ENCODE data around the gene JUN. TPM values are rescaled to one million over a fixed set of nuclear protein-coding genes. Genes with fewer than 3 reads are reported as not detected.

Gene JUN
- total RNA-seq, 1 donor from 2014 or later, result 89.6 TPM

DNA sequence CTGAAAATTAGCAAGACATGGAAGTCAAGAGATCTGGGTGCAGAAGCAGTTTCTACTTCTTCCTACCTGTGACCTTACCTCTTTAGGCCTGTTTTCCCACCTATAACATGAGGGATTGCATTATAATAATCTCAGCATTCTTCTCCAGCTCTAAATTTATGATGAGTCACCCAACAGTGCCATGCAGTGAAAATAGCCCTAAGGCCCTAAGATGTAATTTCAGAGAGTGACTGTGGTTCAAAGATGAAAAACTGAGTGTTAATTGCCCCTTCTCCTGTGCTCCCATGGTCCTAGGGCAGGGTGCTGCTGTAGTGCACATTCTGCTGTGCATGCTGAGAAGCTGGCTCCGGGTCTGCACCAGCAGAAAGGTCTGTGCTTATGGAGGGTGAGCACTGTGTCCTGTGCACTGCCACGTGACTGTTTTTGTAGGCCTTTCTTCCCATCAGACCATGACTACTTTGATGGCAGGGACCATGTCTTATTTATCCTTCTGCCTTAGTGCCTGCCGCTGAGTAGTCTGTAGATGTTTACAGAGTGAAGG, 29.7 kb downstream of the JUN start:
- TF ChIP-seq, protein P1, sequence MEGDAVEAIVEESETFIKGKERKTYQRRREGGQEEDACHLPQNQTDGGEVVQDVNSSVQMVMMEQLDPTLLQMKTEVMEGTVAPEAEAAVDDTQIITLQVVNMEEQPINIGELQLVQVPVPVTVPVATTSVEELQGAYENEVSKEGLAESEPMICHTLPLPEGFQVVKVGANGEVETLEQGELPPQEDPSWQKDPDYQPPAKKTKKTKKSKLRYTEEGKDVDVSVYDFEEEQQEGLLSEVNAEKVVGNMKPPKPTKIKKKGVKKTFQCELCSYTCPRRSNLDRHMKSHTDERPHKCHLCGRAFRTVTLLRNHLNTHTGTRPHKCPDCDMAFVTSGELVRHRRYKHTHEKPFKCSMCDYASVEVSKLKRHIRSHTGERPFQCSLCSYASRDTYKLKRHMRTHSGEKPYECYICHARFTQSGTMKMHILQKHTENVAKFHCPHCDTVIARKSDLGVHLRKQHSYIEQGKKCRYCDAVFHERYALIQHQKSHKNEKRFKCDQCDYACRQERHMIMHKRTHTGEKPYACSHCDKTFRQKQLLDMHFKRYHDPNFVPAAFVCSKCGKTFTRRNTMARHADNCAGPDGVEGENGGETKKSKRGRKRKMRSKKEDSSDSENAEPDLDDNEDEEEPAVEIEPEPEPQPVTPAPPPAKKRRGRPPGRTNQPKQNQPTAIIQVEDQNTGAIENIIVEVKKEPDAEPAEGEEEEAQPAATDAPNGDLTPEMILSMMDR (conservative IDR thresholded peaks at IDR 0.05; ENCODE audit: low read depth, low read length), result no peak
- no peak for DNase-seq (ENCODE audit: low read depth)
- no peak overlapping the region for H3K4me3 ChIP-seq (ENCODE audit: low read depth, low read length)

DNA sequence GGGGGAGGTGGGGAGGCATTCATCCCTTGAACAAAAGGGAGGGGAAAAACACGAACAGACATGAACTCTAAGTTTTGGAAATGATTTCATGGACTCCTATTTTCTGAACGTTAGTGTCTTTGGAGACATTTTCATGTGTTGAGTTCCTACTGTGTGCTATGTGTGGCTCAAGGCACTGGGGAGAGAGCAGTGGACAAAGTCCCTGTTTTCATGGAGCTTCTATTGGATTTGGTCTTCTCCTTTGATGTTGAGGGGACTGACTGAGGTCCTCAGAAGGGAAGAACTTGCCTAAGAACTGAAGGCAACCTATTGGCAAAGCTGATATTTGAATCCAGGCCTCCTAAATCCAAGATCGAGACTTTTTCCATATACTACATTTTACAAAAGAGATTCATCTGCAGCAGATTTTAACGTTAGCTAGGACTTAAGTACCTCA, 30.4 kb downstream of the JUN start:
- DNase-seq (ENCODE audit: low read depth), result no peak
- no peak overlapping the region for H3K4me3 ChIP-seq (ENCODE audit: low read depth, low read length)
- TF ChIP-seq, protein P1 (conservative IDR thresholded peaks at IDR 0.05; ENCODE audit: low read depth, low read length), result no peak

DNA sequence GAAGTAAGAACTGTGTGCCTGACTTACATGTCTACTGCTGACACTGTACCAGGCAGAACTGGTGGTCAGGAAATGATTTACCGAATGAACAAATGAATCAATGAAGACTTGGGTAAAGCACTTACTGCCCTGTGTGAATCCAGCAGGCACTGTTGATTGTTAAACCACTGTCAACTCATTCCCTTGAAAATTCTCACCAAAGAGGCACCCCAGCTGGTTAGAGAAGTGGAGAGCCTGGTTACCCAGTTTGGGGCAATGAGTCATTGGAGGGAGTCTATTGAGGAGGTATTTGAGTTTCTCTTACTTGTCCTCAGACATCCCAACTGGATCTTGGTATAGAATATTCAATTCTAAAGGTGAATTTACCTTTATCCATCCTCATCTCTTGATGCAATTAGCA, 34.2 kb downstream of the JUN start:
- no peak overlapping the region for H3K4me3 ChIP-seq (ENCODE audit: low read depth, low read length)
- DNase-seq (ENCODE audit: low read depth), result no peak

DNA sequence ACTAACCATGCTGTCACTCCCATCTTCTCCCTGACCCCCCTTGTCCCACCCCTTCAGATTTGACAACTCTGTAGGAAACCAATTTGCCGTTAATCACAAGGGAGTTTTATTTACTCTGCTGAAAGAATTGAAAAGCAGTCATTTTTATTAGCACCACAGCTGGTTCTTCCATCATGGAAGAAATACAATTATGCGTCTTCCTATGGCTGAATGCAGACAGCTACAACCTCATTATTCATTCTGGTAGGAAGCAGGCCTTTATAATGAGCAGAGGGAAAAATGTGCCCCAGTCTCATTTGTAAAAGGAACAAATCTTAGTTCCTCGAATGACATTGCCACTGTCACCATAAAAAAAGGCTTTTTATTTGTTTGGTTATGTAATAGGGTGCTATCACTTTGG, 35.2 kb downstream of the JUN start:
- no peak overlapping the region for H3K4me3 ChIP-seq (ENCODE audit: low read depth, low read length)
- no peak for DNase-seq (ENCODE audit: low read depth)
- TF ChIP-seq, protein P1 (conservative IDR thresholded peaks at IDR 0.05; ENCODE audit: low read depth, low read length), result no peak

More for the DNA sequence above, 34.2 kb downstream of the JUN start:
- TF ChIP-seq, protein P1 (conservative IDR thresholded peaks at IDR 0.05; ENCODE audit: low read depth, low read length), result no peak

DNA sequence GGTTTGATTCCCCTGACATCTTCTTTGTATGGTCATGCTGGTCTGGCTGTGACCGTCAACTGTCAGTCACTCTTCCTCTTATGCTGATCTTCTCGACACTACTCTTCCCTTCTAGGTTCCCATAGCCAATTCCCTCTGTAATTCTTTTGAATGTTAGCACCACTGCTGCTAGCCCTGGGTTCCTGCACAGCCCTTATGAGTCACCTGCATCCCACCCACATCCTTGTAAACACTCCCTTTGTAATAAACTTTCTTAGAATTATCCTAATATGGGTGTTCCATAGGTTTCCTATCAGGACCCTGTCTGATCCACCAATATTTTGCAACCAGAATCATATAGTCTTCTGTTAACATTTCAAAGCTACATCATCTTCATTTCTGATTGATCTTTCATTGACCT, 37.1 kb downstream of the JUN start:
- DNase-seq (ENCODE audit: low read depth), result no peak
- H3K4me3 ChIP-seq (ENCODE audit: low read depth, low read length), result no peak overlapping the region
- TF ChIP-seq, protein P1 (conservative IDR thresholded peaks at IDR 0.05; ENCODE audit: low read depth, low read length), result no peak

DNA sequence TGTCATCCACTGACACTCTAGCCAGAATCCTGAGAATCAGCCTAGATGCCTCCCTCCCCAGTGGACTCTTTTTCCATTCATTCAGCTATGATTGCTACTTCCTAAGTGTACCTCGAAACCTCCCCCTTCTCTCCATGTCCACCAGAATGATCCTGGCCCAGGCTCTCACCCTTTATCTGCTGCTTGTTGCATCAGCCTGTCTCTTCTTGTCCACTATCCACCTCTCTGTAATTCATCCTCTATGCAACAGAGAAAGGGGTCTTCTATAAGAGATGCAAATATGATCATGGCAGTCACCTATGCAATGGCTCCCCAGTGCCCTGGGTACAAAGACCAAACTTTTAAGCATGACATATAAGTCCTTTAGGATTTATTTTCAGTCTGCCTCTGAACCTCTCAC, 37.7 kb downstream of the JUN start:
- no peak overlapping the region for H3K4me3 ChIP-seq (ENCODE audit: low read depth, low read length)
- TF ChIP-seq, protein P1 (conservative IDR thresholded peaks at IDR 0.05; ENCODE audit: low read depth, low read length), result no peak
- DNase-seq (ENCODE audit: low read depth), result no peak

DNA sequence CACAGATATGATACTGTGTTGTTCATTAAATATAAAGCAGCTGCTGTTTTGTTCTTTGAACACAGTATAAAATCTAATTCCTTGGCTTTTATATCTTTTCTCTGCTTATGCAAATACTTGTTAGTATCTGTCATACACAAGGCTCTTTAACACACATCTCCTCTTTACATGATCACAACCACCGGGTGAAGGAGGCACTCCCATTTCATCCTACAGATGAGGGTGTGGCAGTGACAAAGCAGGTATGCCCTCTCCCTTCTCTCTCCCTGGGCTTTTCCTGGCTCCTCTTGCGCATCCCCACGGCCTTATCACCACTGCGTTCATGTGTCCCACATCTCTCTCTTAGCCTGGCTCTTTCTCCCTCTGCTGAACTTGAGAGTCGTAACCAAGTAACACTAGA, 38.2 kb downstream of the JUN start:
- no peak overlapping the region for H3K4me3 ChIP-seq (ENCODE audit: low read depth, low read length)
- TF ChIP-seq, protein P1 (conservative IDR thresholded peaks at IDR 0.05; ENCODE audit: low read depth, low read length), result no peak
- no peak for DNase-seq (ENCODE audit: low read depth)

Measured in epithelial cell of proximal tubule (primary cell).